ENCODE results near the gene GHR.

GRCh38 chr5:42621662-42622061, 198.4 kb downstream of the GHR start:
- TF ChIP-seq EZH2 (IDR thresholded peaks at IDR 0.05) (no peak), POLR2AphosphoS5 (IDR thresholded peaks at IDR 0.05; ENCODE audit: borderline replicate concordance, low read depth, low read length) (no peak)

All from SK-N-MC (cell line).